GM10248 (cell line): ENCODE measurements around the gene TSPAN14.

Experiments
- CTCF ChIA-PET: fragments of 300-600 bp; sonication (Branson Sonifier 250); formaldehyde crosslinking; extraction: SDS; loops from one replicate; lab custom pipeline; 2021; ENCODE audit warnings: antibody characterized with exemption; lab: Yijun Ruan, JAX
- POLR2A ChIA-PET: fragments of 350-650 bp; sonication (Branson Sonifier 250); formaldehyde crosslinking; extraction: SDS; loops from one replicate; lab custom pipeline; 2020; ENCODE audit warnings: antibody characterized with exemption; lab: Yijun Ruan, JAX
- DNase-seq: peaks from one replicate; pipeline ENCODE4 v3.0.0; 2012; ENCODE audit errors: extremely low spot score
- CTCF ChIP-seq: IDR thresholded peaks from 2 replicates; pipeline ENCODE4 v1.5.1; 2012; ENCODE audit warnings: mild to moderate bottlenecking, low read depth; ENCODE audit errors: extremely low read depth, missing control alignments, control extremely low read depth

TSPAN14 gene

GRCh38 chr10:80536361-80536835 lies 82.3 kb downstream of the TSPAN14 start:
- POLR2A ChIA-PET: no interaction called here

GRCh38 chr10:80537086-80537735 lies 83.1 kb downstream of the TSPAN14 start:
- POLR2A ChIA-PET: no interaction called here
- CTCF ChIA-PET: interaction anchor here (0.8 to 2.3 kb wide), 13 partner anchors 11 to 387 kb away, joined by 3 to 16 read pairs (median 5); no protein-coding TSS in a partner anchor
- TF ChIP-seq CTCF: no peak
- no peak for DNase-seq

More at GRCh38 chr10:80536361-80536835, 82.3 kb downstream of the TSPAN14 start:
- CTCF ChIA-PET: interaction anchor here (0.6 to 2.3 kb wide), 21 partner anchors 11 to 387 kb away, joined by 3 to 16 read pairs (median 4); no protein-coding TSS in a partner anchor
- no peak for DNase-seq
- no peak for TF ChIP-seq CTCF

GRCh38 chr10:80537736-80538480 lies 83.8 kb downstream of the TSPAN14 start, which contains the start of gene SH2D4B:
Gene SH2D4B, plus strand, starts transcription at chr10:80537902. Its CDS starts 430 bp downstream, at chr10:80538332.
- DNase-seq: no peak
- ChIA-PET POLR2A (no interaction called here), CTCF (interaction anchor here (1.5 to 2.3 kb wide), 5 partner anchors 10 to 93 kb away, joined by 5 to 16 read pairs (median 9); no protein-coding TSS in a partner anchor)
- TF ChIP-seq CTCF: no peak

- DNase-seq: no peak
- CTCF ChIA-PET: no interaction called here
- POLR2A ChIA-PET: no interaction called here
- no peak for TF ChIP-seq CTCF
Measured at GRCh38 chr10:80538481-80539185, 84.5 kb downstream of the TSPAN14 start.

GRCh38 chr10:80539421-80540031 lies 85.4 kb downstream of the TSPAN14 start:
- ChIA-PET POLR2A (no interaction called here), CTCF (interaction anchor here (0.6 to 2.5 kb wide), 4 partner anchors 34 to 123 kb away, joined by 3 to 14 read pairs (median 8); no protein-coding TSS in a partner anchor)
- no peak for TF ChIP-seq CTCF
- no peak for DNase-seq

GRCh38 chr10:80540136-80540535 lies 86.0 kb downstream of the TSPAN14 start:
- POLR2A ChIA-PET: no interaction called here
- no peak for DNase-seq
- no peak for TF ChIP-seq CTCF
- CTCF ChIA-PET: interaction anchor here (0.6 to 2.5 kb wide), 6 partner anchors 10 to 123 kb away, joined by 3 to 14 read pairs (median 7); no protein-coding TSS in a partner anchor
